GM18517 (cell line): Measurements from ENCODE around the gene OR1Q1.
"Not testable (repeated sequence)": the region's sequence is repeated elsewhere in the genome, so short reads cannot be mapped to it uniquely, and the experiment has no call there.

Source experiments
- ATAC-seq: cut with Tn5 transposase; IDR thresholded peaks from one replicate; pipeline ENCODE4 v1.9.1; 2021; ENCODE audit warnings: mild to moderate bottlenecking, moderate library complexity; ENCODE audit not compliant: unreplicated experiment

Gene OR1Q1, protein sequence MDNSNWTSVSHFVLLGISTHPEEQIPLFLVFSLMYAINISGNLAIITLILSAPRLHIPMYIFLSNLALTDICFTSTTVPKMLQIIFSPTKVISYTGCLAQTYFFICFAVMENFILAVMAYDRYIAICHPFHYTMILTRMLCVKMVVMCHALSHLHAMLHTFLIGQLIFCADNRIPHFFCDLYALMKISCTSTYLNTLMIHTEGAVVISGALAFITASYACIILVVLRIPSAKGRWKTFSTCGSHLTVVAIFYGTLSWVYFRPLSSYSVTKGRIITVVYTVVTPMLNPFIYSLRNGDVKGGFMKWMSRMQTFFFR

DNA sequence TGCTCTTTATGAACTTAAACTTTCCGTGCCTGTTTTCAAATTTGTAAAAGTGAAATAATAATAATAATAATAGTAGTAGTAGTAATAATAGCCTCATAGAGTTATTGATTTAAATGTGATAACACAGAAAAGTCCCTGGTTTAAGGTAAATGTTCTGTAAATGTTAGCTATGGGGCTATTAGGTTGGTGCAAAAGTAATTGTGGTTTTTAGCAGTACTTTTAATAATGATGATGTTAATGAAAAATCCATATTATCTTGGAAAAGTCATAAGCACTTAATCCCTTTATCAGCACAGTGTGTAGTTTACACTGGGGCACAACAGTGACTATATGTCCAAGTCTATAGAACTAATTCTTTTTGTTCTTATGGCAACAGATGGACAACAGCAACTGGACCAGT lies at the start of gene OR1Q1:
OR1Q1 (plus strand) TSS at position 377 of the 400 bp plus-strand sequence; CDS start at position 377, 0 bp downstream.
- no peak for ATAC-seq

DNA sequence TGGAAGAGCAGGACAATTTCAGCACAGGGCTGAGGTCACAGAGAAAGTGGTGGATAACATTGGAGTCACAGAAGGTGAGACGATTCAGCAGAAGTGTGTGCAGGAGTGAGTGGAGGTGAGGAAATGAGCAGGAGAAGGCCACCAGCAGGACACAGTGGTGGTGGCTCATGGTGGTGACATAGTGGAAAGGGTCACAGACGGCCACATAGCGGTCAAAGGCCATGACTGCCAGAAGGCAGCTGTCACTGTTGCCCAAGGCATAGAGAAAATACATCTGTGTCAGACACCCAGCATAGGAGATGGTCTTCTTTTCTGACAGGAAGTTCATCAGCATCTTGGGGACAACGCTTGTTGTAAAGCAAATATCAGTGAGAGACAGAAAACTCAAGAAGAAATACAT lies 46.6 kb upstream of the OR1Q1 start:
- no peak for ATAC-seq

DNA sequence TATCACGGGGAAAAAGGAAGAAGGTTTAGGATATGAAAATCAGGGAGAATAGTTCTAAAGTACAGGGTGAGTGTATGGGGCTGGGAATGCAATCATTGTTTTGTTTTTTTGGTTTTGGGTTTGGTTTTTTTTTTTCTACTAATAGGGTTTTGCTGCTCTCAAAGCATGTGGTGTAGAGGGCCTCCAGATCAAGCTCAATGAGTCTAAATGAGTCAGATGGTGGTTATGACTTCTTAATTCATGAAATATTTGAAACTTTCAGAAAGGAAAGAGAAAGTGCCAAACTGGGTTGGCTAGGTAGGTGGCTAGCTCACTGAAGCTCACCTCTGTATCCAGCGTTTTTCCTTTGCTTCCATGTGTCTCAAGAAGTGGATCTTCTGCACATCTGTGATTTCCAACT lies 42.1 kb upstream of the OR1Q1 start:
- ATAC-seq: no peak

DNA sequence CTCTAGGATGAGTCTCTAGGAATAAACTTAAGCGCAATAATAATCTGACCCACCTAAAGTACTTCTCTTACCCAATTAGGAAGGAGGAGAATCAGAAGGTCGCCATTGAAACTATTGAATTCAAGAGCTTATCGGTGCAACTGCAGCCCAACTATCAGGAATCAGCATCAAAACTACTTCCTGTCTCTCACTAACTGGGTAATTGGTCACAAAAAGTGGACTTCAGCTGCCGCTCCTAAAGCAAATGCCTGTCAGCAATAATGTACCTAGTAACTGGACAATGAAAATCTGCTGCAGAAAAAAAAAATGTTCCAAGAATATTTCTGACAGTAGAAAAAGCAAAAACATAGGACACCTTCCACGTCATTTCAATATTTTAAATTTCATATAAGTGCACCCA lies 34.7 kb upstream of the OR1Q1 start:
- no peak for ATAC-seq

DNA sequence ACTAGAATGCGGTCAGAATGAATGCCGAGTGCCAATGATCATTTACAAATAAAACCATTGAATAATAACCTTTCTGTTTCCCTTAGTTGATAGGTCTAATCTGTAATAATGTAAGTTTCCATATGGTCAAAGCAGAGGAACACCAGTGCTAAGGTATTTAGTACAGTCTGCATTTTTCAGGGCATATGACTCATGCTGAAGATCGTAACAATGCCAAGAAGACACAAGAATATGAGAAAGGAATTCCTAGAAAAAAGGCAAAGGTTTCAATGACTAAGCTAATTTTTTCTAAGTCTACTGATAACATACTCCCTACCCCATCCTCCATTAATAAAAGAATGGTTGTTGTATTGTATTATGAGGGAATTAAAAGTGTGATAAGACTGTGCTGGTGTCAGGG lies 34.2 kb upstream of the OR1Q1 start:
- no peak for ATAC-seq

DNA sequence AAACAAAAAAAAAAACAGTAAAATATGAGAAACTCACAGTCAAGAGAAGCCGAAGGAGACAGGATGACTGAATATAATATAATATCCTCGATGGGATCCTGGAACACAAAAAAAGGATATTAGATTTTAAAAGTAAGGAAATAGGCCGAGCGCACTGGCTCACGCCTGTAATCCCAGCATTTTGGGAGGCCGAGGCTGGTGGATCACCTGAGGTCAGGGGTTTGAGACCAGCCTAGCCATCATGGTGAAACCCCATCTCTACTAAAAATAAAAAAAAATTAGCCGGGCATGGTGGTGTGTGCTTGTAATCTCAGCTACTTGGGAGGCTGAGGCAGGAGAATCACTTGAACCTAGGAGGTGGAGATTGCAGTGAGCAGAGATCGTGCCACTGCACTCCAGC lies 31.3 kb upstream of the OR1Q1 start, which contains the start of gene OR1L8:
OR1L8 (minus strand) TSS at position 101 of the 400 bp plus-strand sequence. CDS start 14,907 bp downstream, outside the sequence.
- ATAC-seq: not testable (repeated sequence)

DNA sequence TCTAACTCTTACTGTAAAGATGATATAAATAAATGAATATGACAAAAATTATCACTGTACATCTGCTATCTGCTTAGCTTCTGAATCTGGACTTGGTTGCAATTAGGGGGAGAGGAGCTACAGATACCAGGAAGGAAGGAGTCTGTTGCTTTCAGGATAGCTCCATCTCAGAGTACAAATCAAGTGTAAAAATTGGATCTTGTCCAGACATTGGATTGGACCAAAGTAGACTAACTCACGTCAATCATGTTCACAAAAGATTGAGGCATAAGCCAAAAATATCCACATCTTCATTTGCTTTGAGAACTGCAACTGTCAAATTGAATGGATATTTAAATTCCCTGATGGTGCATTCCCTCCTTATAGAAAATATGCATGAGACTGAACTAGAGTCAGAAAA lies 8.8 kb upstream of the OR1Q1 start:
- no peak for ATAC-seq

DNA sequence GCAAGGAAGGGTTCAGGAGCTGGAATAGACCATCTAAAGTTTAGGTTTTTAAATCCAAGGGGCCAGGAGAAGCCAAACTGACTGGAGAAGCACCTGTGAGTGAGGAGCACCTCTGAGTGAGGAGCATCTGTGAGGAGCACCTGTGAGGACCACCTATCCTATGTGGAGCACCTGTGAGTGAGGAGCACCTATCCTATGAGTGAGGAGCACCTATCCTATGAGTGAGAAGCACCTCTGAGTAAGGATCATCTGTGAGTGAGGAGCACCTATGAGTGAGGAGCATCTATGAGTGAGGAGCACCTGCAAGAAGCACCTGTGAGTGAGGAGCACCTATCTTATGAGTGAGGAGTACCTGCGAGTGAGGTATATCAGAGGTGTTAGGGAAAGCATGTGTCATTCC lies 8.0 kb upstream of the OR1Q1 start:
- no peak for ATAC-seq

DNA sequence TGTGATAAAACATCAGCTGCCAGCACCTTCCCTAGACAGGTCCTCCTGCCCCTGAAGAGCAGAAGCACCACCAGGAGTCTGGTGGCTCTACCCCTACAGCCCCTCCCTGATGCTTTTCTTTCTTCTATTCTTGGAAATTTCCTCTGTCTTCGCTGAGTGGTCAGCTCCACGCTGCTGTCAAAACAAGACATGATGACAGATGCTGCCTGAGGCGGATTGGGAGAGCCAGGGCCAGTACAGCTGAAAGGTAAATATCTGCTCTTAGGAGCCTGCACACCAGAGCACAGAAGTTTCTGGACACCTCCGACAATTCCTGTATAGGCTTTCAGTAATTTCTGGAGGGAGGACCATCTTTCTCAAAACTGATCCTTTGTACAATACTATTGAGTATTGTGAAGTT lies 4.7 kb upstream of the OR1Q1 start:
- ATAC-seq: no peak

DNA sequence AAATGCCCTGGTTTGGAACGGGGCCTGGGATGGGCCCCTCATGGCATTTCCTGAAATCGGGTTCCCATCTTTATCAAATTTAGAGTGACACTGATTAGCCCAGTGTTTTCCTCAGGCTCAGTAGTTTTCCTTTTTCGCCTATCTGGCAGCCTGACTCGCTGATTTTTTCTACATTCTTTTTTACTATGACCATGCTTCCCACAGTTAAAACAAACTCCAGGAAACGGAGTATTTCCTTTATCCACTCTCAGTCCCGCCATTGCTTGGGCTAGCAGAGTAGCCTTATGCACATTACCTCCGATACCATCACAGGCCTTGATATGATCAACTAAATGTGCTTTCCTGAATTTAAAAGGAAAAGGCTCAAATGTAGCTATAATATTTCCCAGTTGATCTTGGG lies 5.5 kb downstream of the OR1Q1 start:
- ATAC-seq: no peak

DNA sequence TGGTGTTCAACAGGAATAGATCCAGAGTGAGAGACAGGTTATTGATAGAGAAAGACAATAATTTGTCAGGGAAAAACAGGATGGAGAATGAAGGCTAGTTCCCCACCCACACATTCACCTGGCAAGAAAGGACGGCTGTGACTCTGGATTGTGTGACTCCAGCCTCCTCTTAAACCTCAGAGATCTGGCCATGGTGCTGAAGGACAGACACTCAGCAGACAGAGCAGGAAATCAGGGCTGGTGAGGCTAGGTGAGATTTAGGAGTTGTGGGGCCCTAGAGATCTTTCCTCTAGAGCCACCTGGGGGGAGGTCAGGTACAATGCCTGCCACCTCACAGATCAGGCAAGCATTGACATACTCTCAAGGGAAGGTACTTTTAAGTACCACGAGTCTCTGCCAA lies 27.7 kb downstream of the OR1Q1 start:
- no peak for ATAC-seq

DNA sequence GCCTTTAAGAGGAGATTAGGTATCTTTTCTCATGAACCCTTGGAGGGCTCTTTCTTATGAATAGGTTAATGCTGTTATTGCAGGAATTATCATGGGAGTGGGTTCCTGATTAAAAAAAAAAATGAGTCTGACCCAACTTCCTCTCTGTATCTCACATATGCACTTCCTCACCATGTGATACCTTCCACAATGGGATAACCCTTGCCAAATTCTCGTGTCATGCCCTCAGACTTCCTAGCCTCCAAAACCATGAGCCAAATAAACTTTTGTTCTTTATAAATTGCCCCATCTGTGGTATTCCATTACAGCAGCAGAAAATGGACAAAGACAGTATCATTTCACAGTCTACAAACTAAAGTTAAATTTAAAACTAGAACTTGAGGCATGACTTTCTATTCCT lies 41.8 kb downstream of the OR1Q1 start:
- ATAC-seq: no peak

DNA sequence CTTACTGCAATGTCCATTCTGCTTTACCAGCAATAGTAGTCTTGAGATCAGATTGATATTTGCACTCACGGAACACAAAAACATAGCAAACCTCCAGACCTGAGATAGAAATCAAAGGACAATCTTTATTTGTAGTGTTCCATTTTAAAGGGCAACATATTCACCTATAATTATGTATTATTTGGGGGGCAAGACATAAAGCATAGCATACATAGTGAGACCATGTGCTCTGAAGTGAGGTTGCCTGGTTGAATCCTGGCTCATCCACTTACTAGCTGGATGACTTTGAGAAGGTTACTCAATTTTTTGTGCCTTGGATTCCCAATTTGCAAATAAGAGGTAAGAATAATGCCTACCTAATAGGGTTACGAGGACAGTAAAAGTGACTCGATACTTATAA lies 43.0 kb downstream of the OR1Q1 start, which contains the start of gene OR1B1:
OR1B1 (minus strand) TSS at position 101 of the 400 bp plus-strand sequence.
- ATAC-seq: no peak

DNA sequence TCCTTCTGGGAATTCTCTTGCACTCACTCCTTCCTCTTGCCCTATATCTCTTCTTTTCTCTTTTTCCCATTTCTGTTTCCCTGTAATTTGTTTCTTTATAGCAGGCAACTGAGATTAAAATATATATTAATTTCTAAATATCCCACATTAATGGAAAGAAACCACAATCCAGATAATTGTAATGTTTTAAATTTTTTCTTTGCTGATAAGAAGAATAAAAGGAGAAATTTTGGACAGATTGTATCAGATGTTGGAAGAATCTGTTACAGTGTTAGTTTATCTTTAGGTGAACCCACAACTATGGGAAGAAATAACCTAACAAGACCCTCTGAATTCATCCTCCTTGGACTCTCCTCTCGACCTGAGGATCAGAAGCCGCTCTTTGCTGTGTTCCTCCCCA lies 46.9 kb downstream of the OR1Q1 start, which contains the start of gene OR1L1:
OR1L1 (plus strand) TSS at position 301 of the 400 bp plus-strand sequence; CDS start at position 301, 0 bp downstream.
- no peak for ATAC-seq
